Measurements from ENCODE around the gene ZNF428.

- no peak for TF ChIP-seq CTCF (IDR thresholded peaks at IDR 0.05)
- no peak for TF ChIP-seq POLR2A (IDR thresholded peaks at IDR 0.05)
Measured at GRCh38 chr19:43638995-43639518, 19.6 kb upstream of the ZNF428 start.

Measured in right lobe of liver (tissue), 4 donors.